K562 (cell line): ENCODE results near the gene PLD3. TPM values are rescaled to one million over a fixed set of nuclear protein-coding genes. Genes with fewer than 3 reads are reported as not detected.

Source experiments
- ATAC-seq: fragments of 200-7000 bp; cut with Tn5 transposase; 3 replicates; pipeline ENCODE4 v1.9.1; 2020; ENCODE audit warnings: moderate library complexity
- BruUV-seq: library from RNA; stranded (reverse); fragments of 400-500 nt; replicated peaks from 2 replicates; lab custom pipeline; 2021; lab: Mats Ljungman, UMichigan
- CTCF ChIA-PET: fragments of 300-600 bp; formaldehyde crosslinking; extraction: SDS; loops from one replicate; lab custom pipeline; 2021; ENCODE audit warnings: low intra/inter-chr PET ratio; lab: Yijun Ruan, JAX
- POLR2A ChIA-PET: fragments of 300-600, 350-650 bp; sonication (Branson Sonifier 250); formaldehyde crosslinking; extraction: SDS; loops from one replicate; lab custom pipeline; 2021; ENCODE audit warnings: antibody characterized with exemption, inconsistent platforms; lab: Yijun Ruan, JAX
- DNase-seq, 4 experiments: peaks; one replicate each; pipeline versions ENCODE4 v3.0.0 to v3.0.0-alpha.2; 2011 to 2018; ENCODE audit warnings: low spot score in 3 of 4, mixed read lengths in 3 of 4; ENCODE audit errors: extremely low read depth in 1 of 4
- FAIRE-seq: peaks from 2 replicates; lab custom pipeline; 2011; peaks lifted over from hg19 to GRCh38; lab: Jason Lieb, UNC
- H2AFZ ChIP-seq: 2 replicates; pipeline ENCODE4 v1.6.0; 2011; ENCODE audit warnings: low read depth, low read length, control low read depth, inconsistent platforms
- H3K27ac ChIP-seq: fragments of 200-600 bp; 3 replicates; pipeline ENCODE4 v1.8.0; 2011; ENCODE audit warnings: low read depth, mild to moderate bottlenecking, control low read depth, inconsistent platforms, low read length, moderate library complexity, mixed read lengths; ENCODE audit errors: extremely low read depth
- H3K27me3 ChIP-seq, 2 experiments: fragments of 300-600 bp in 1 of 2; 2 replicates in 1 of 2; 3 replicates in 1 of 2; pipeline versions ENCODE4 v1.6.0 to v1.8.0; 2011; ENCODE audit warnings: inconsistent platforms in 2 of 2, low read length in 2 of 2, mild to moderate bottlenecking in 1 of 2, mixed read lengths in 1 of 2, moderate library complexity in 1 of 2; ENCODE audit not compliant: control insufficient read depth in 2 of 2, insufficient read depth in 2 of 2
- H3K36me3 ChIP-seq: fragments of 300-600 bp; 3 replicates; pipeline ENCODE4 v1.8.0; 2011; ENCODE audit warnings: mild to moderate bottlenecking, low read length, inconsistent platforms; ENCODE audit not compliant: control insufficient read depth, insufficient read depth
- H3K4me1 ChIP-seq, 2 experiments: fragments of 200-600 bp in 1 of 2; replicated peaks in 1 of 2; 2 replicates in 1 of 2; 3 replicates in 1 of 2; pipeline versions ENCODE4 v1.5.1 to v1.8.0; 2011; ENCODE audit warnings: inconsistent platforms in 2 of 2, low read length in 2 of 2, mild to moderate bottlenecking in 1 of 2, mixed read lengths in 1 of 2, moderate library complexity in 1 of 2; ENCODE audit not compliant: control insufficient read depth in 2 of 2, insufficient read depth in 2 of 2
- H3K4me2 ChIP-seq: 2 replicates; pipeline ENCODE4 v1.6.1; 2011; ENCODE audit warnings: low read length, control low read depth, inconsistent platforms, mixed read lengths; ENCODE audit not compliant: insufficient read depth
- H3K4me3 ChIP-seq: fragments of 200-600 bp; sonication (generic), shearing (Covaris generic); 2 replicates; pipeline ENCODE4 v1.5.1; 2016; ENCODE audit warnings: control low read depth, inconsistent platforms
- H3K79me2 ChIP-seq: fragments of 200-600 bp; 3 replicates; pipeline ENCODE4 v1.8.0; 2011; ENCODE audit warnings: low read length, inconsistent platforms; ENCODE audit not compliant: control insufficient read depth, insufficient read depth
- H3K9ac ChIP-seq, 2 experiments: 2 replicates each; pipeline versions ENCODE4 v1.6.0 to v1.6.1; 2011; ENCODE audit warnings: low read depth in 2 of 2, low read length in 2 of 2, control low read depth in 1 of 2, inconsistent platforms in 1 of 2, mild to moderate bottlenecking in 1 of 2, mixed read lengths in 1 of 2; ENCODE audit not compliant: insufficient read depth in 1 of 2
- H3K9me1 ChIP-seq: one replicate; pipeline ENCODE4 v1.6.0; 2011; ENCODE audit warnings: inconsistent platforms, mild to moderate bottlenecking, low read length, moderate library complexity; ENCODE audit not compliant: control insufficient read depth, insufficient read depth
- H3K9me3 ChIP-seq: replicated peaks from 2 replicates; pipeline ENCODE4 v1.5.1; 2011; ENCODE audit warnings: low read depth, low read length, inconsistent platforms; ENCODE audit not compliant: control insufficient read depth, insufficient read depth
- H4K20me1 ChIP-seq: replicated peaks from 2 replicates; pipeline ENCODE4 v1.6.1; 2011; ENCODE audit warnings: low read length, inconsistent platforms, mixed read lengths; ENCODE audit not compliant: control insufficient read depth, insufficient read depth
- ARID1B ChIP-seq: fragments of 450-650 bp; IDR thresholded peaks from 2 replicates; pipeline ENCODE4 v1.6.1; 2016; ENCODE audit warnings: antibody characterized with exemption, mild to moderate bottlenecking, inconsistent platforms
- BRD9 ChIP-seq: fragments of 450-650 bp; IDR thresholded peaks from 2 replicates; pipeline ENCODE4 v1.6.1; 2018; ENCODE audit warnings: low read depth; ENCODE audit not compliant: partially characterized antibody
- CEBPB ChIP-seq: fragments of 450-650 bp; IDR thresholded peaks from 2 replicates; pipeline ENCODE4 v1.6.1; 2016; ENCODE audit warnings: missing genetic modification characterization, missing compliant biosample characterization
- EP400 ChIP-seq: fragments of 450-650 bp; IDR thresholded peaks from 2 replicates; pipeline ENCODE4 v1.6.1; 2017; ENCODE audit warnings: antibody characterized with exemption, mild to moderate bottlenecking, moderate library complexity
- L3MBTL2 ChIP-seq: fragments of 450-650 bp; IDR thresholded peaks from 2 replicates; pipeline ENCODE4 v1.6.1; 2016; ENCODE audit warnings: mild to moderate bottlenecking, moderate library complexity
- NCOA1 ChIP-seq: fragments of 450-650 bp; IDR thresholded peaks from 2 replicates; pipeline ENCODE4 v1.6.1; 2016; ENCODE audit warnings: low read depth
- PREB ChIP-seq: sonication (generic); formaldehyde crosslinking; IDR thresholded peaks from 2 replicates; pipeline ENCODE4 v1.8.1; 2023; ENCODE audit warnings: mild to moderate bottlenecking, missing genetic modification reagents
- THRAP3 ChIP-seq: fragments of 450-650 bp; IDR thresholded peaks from 2 replicates; pipeline ENCODE4 v1.6.1; 2016; ENCODE audit warnings: mild to moderate bottlenecking, inconsistent platforms, borderline replicate concordance
- WGBS: fragments of 100-300 bp; shearing (Covaris generic); methylation state at CpG from one replicate; pipeline ENCODE4 v1.1.6; 2016; ENCODE audit warnings: low coverage, mixed read lengths; ENCODE audit not compliant: insufficient coverage; ENCODE audit errors: missing lambda C conversion rate; 5-methylcytosine and 5-hydroxymethylcytosine counted together
- in situ Hi-C: fragments of 300-500 bp; cut with MboI; formaldehyde crosslinking; loops from 4 replicates; pipeline ENCODE4 v1.15.0; 2018; ENCODE audit warnings: inconsistent platforms, mixed read lengths
- intact Hi-C: fragments of 100-400 bp; cut with micrococcal nuclease; formaldehyde crosslinking; loops from 2 replicates; pipeline ENCODE4 v1.14.2; 2022
- polyA plus RNA-seq, 8 experiments: library from polyadenylated mRNA; depleted of rRNA in 4 of 8; stranded (reverse) in 5 of 8; unstranded in 3 of 8; fragments of >200 nt; fragmentation: Nextera tagmentation in 2 of 8; fragmentation: Illumina TruSeq in 1 of 8; extraction: Ambion mirVana in 2 of 8; extraction: Trizol in 1 of 8; gene quantifications; 2 replicates each; pipeline versions ENCODE4 v1.2.1 to v1.2.3, GENCODE V29; 2011 to 2014; ENCODE audit warnings: inconsistent platforms in 1 of 8, missing spikeins in 1 of 8
- total RNA-seq, 7 experiments: library from RNA; depleted of rRNA in 6 of 7; stranded (reverse); fragments of >200 nt in 6 of 7; fragmentation: Illumina TruSeq in 2 of 7; extraction: Trizol in 2 of 7; gene quantifications; 2 replicates each; pipeline versions ENCODE4 v1.2.1 to v1.2.3, GENCODE V29; 2011 to 2021; ENCODE audit warnings: low replicate concordance in 1 of 7
- TF ChIP-seq, protein P1 (sequence below): fragments of 450-650 bp; IDR thresholded peaks from 2 replicates; pipeline ENCODE4 v1.7.0; 2016; ENCODE audit warnings: borderline replicate concordance
- TF ChIP-seq, protein P2 (sequence below): fragments of 250-450 bp; sonication (Bioruptor Pico); IDR thresholded peaks from 2 replicates; pipeline ENCODE4 v1.6.1; 2021; ENCODE audit warnings: mild to moderate bottlenecking
- TF ChIP-seq, protein P3 (sequence below): fragments of 450-650 bp; IDR thresholded peaks from 2 replicates; pipeline ENCODE4 v1.6.1; 2016
- TF ChIP-seq, protein P4 (sequence below): sonication (generic); formaldehyde crosslinking; IDR thresholded peaks from 2 replicates; pipeline ENCODE4 v1.8.1; 2023; ENCODE audit warnings: mild to moderate bottlenecking, missing genetic modification reagents, moderate library complexity
- TF ChIP-seq, protein P5 (sequence below): fragments of 450-650 bp; IDR thresholded peaks from 2 replicates; pipeline ENCODE4 v1.6.1; 2017; ENCODE audit warnings: antibody characterized with exemption

The PLD3 gene
- total and polyA plus RNA-seq, 9 of the 15 experiments (the other 6 are each of a cell fraction or from before 2014, with no cell fraction given) = 2.3 to 128 (median 72.7) TPM

DNA sequence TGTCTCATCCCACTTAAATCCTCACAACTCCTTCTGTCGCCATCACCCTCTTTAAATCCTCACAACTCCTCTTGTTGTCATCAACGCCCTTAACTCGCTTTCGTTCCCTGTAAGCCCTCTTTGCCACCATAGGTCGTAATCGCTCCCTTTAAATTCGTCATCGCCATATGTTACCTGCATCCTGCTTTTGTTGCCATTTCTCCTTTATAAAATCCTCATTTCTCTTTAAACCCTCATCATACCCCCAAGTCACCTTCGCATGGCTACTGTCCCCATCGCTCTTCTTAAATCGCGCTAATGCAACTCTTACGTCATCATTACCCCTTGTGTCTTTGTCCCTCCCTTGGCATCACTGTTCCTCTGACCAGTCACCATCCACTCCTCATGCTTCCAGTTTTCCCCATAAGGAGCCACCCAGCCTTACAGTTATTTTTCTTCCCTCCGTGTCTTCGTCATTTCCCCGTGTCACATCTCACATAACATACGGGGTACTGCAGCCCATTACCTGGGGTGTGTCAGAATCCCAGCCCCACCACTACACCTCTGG lies 539 bp downstream of the PLD3 start:
- DNase-seq = peak; percentile 33 to 52 (median 46)
- 0% methylated on average over 17 of the region's 17 CpGs for WGBS
- in situ Hi-C loops (no loop called here), intact Hi-C loops (loop anchor here (5.0 kb wide), 1 partner anchor 93 kb away; the partner anchor contains the start of gene SERTAD3)
- Histone ChIP-seq H4K20me1 (no peaks in the 10 kb centered on the region; the same call in 1 of the 2 replicates), H3K9me3 (no peaks in the 10 kb centered on the region), H3K4me3 (peak overlapping the region; percentile 70), H2AFZ (peak overlapping the region; percentile 92), H3K4me2 (peak overlapping the region; percentile 99), H3K27ac (peak overlapping the region; percentile 74), H3K9me1 (no peaks in the 10 kb centered on the region), H3K27me3 (no peaks in the 10 kb centered on the region), H3K36me3 (peaks cover 15% of the 10 kb centered on the region; the same call in 2 of the 3 replicates), H3K79me2 (peaks cover 37% of the 10 kb centered on the region), H3K9ac (peak overlapping the region; percentile 87 to 93), H3K4me1 (peaks cover 7 to 9% of the 10 kb centered on the region in 2 experiments; a peak in 3 of 5 replicates)
- ChIA-PET POLR2A (interaction anchor here (1.0 to 1.2 kb wide), 2 partner anchors 15 to 27 kb away, joined by 3 read pairs; no protein-coding TSS in a partner anchor), CTCF (no interaction called here)
- no peak; the same call in 2 of the 3 replicates for ATAC-seq
- BruUV-seq = TSS peak; percentile 73
- FAIRE-seq = peak; percentile 40
- TF ChIP-seq, protein P1, sequence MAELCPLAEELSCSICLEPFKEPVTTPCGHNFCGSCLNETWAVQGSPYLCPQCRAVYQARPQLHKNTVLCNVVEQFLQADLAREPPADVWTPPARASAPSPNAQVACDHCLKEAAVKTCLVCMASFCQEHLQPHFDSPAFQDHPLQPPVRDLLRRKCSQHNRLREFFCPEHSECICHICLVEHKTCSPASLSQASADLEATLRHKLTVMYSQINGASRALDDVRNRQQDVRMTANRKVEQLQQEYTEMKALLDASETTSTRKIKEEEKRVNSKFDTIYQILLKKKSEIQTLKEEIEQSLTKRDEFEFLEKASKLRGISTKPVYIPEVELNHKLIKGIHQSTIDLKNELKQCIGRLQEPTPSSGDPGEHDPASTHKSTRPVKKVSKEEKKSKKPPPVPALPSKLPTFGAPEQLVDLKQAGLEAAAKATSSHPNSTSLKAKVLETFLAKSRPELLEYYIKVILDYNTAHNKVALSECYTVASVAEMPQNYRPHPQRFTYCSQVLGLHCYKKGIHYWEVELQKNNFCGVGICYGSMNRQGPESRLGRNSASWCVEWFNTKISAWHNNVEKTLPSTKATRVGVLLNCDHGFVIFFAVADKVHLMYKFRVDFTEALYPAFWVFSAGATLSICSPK = 0 out of 2 replicates have a peak, but pooled peaks have one; percentile 63
- TF ChIP-seq, protein P2, sequence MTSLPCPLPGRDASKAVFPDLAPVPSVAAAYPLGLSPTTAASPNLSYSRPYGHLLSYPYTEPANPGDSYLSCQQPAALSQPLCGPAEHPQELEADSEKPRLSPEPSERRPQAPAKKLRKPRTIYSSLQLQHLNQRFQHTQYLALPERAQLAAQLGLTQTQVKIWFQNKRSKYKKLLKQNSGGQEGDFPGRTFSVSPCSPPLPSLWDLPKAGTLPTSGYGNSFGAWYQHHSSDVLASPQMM (CRISPR knock-in tag) = no peak
- TF ChIP-seq CEBPB (tag) (peak; percentile 82), EP400 (peak; percentile 64), ARID1B (peak; percentile 30; the same call in 1 of the 2 replicates), NCOA1 (peak; percentile 59), PREB (CRISPR knock-in tag) (no peak), THRAP3 (0 out of 2 replicates have a peak, but pooled peaks have one; percentile 66), BRD9 (peak; percentile 78), L3MBTL2 (peak; percentile 20; the same call in 1 of the 2 replicates)
- TF ChIP-seq, protein P3, sequence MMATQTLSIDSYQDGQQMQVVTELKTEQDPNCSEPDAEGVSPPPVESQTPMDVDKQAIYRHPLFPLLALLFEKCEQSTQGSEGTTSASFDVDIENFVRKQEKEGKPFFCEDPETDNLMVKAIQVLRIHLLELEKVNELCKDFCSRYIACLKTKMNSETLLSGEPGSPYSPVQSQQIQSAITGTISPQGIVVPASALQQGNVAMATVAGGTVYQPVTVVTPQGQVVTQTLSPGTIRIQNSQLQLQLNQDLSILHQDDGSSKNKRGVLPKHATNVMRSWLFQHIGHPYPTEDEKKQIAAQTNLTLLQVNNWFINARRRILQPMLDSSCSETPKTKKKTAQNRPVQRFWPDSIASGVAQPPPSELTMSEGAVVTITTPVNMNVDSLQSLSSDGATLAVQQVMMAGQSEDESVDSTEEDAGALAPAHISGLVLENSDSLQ = 0 out of 2 replicates have a peak, but pooled peaks have one; percentile 4
- TF ChIP-seq, protein P4, sequence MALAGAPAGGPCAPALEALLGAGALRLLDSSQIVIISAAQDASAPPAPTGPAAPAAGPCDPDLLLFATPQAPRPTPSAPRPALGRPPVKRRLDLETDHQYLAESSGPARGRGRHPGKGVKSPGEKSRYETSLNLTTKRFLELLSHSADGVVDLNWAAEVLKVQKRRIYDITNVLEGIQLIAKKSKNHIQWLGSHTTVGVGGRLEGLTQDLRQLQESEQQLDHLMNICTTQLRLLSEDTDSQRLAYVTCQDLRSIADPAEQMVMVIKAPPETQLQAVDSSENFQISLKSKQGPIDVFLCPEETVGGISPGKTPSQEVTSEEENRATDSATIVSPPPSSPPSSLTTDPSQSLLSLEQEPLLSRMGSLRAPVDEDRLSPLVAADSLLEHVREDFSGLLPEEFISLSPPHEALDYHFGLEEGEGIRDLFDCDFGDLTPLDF (CRISPR knock-in tag) = no peak
- TF ChIP-seq, protein P5, sequence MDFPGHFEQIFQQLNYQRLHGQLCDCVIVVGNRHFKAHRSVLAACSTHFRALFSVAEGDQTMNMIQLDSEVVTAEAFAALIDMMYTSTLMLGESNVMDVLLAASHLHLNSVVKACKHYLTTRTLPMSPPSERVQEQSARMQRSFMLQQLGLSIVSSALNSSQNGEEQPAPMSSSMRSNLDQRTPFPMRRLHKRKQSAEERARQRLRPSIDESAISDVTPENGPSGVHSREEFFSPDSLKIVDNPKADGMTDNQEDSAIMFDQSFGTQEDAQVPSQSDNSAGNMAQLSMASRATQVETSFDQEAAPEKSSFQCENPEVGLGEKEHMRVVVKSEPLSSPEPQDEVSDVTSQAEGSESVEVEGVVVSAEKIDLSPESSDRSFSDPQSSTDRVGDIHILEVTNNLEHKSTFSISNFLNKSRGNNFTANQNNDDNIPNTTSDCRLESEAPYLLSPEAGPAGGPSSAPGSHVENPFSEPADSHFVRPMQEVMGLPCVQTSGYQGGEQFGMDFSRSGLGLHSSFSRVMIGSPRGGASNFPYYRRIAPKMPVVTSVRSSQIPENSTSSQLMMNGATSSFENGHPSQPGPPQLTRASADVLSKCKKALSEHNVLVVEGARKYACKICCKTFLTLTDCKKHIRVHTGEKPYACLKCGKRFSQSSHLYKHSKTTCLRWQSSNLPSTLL = no peak
